ENCODE measurements around the gene PITX2.

Gene PITX2

DNA sequence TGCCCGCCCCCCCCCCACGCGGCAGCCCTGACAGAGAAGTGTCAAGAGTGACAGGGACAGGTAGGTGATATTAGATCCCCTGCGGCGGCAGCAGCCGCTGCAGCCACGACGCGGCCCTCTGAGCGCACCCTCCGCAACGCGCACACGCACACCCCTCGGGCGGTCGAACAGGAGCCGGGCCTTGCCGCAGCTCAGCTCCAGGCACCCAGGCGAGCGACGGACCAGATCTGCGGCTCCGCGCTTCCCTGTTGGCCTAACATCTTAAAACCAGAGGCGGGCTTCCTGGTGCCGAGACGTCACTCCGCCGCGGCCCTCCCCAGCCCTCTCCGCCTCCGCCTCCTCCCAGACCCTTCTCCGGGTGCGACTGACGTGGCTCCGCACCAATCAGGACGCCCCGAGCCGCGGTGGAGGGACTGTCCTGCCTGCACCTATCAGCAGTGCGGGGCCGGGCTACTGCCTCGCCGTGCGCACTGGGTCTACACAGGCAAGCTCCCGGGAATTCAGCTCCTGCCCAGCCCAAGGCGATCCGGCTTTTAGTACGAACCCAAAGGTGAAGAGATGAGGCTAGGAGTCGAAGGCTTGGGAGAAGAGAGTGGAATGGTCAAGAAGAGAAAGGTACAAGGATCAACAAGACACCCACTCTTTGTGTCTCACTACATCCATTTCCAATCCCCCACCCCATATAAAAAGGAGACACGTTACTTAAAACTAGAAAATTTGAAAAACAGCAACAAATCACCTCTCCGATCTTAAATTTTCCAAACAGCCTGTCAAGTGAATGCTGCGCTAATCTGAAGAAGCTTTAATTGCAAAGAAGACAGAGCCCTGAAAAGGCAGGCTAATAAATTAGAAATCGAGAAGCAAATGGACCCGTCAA lies at the start of gene PITX2:
Gene PITX2, minus strand, starts transcription at position 237 of the 877 bp plus-strand sequence. CDS start 617 bp downstream, outside the sequence.
- DNase-seq (ENCODE audit: low read depth), result peak; percentile 82

DNA sequence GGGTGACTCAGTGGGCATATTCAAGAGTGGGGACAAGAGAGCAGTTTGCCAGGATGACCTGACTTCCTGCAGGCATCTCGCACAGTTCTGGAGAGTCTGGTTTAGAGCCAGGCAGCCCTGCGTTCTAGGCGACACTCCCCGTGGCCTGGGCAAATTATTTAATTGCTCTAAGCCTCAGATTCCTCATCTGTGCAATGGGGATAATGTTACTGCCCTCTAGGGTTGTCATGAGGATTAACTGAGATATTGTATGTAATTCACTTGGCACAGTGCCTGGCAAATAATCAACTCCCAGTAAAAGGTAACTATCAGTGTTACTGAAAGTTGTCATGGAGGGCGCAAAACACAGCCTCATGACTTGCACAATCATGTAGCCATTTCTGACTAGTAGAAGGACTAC lies 48.8 kb upstream of the PITX2 start:
- no peak for DNase-seq (ENCODE audit: low read depth)

DNA sequence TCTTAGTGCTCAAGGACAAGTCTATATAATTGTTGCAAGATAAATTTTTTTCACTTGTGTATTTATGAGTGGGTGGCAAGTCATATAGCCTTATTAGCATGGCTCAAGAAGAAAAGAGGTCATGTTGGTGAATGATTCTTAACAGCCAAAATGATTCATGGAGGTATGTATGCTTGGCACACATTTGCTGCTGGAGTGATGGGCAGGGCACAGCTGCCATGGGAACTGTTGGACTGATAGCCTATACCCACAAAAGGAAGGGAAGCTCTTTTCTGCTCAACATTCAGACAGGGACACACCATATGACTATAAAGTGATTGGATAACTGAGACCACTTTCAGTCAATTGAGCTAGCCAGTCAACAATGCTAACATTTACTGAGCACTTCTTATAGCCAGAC lies 46.8 kb upstream of the PITX2 start:
- DNase-seq (ENCODE audit: low read depth), result no peak

DNA sequence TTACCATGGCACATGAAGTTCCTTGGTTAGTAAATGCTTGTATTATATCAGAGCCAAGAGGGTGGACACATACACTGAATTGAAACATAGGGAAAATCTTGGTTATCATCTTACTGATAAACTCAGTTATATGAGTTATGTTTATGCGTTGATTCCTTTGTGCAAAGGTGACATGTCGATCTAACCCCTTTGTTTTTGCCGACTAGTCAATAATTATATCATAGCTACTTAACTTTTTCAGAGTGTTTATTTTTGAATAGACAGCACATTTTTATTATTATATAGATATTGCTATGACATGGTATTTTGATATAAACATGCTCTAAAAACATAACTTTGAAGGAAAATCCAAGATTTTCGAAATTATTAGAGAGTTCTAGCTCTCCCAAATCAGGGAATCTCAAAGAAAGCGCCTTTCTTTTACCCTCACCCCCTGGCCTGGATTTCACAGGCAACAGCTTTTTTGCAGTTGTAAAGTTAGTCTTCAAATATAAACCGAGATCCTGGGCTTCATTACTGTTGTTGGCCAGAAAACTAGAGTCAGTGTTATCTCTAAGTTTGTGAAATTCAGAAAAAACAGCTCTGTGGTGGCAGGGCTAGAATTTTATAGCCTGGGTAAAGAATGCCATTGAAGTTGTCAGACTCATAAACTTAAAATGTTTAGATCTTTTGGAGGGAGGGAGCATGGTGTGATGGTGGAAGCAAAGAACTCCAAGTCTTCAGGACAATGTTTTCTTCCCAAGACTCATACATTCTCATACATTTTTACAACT lies 45.8 kb upstream of the PITX2 start:
- no peak for DNase-seq (ENCODE audit: low read depth)

DNA sequence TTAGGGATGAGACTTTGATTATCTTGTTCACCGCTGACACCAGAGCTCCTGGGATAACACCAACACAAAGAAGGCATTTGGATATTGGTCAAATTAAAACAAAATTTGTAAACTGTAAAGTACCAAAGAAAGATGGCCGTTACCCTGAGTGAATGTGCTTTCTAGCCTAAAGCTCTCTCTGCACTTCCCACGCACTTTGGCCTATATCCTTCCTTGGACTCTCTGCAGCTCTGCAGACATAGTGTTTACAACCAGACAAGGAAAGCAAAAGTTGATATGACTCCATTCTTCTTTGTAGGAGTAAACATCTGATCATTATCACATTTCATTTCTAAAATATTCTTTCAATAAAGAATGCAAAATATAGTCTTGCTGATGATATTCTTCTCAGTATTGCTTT lies 44.8 kb upstream of the PITX2 start:
- DNase-seq (ENCODE audit: low read depth), result no peak

DNA sequence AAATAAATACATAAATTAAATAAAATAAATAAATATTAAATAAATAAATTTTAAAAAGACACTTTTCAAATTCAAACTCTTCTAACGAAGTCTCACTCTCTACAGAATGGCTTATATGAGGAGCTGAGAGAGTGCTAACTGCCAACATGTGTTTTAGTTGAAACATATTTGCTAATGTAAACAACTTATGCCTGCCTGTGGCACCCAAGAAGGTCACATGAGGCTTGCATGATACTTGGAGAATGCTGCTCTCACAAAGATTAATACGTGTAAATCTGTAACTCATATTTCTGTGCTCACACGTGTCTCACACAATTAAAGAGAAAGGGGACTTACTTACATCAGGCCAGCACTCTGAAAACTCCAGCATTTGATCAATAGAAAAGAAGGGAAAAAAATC lies 43.2 kb upstream of the PITX2 start:
- no peak for DNase-seq (ENCODE audit: low read depth)

DNA sequence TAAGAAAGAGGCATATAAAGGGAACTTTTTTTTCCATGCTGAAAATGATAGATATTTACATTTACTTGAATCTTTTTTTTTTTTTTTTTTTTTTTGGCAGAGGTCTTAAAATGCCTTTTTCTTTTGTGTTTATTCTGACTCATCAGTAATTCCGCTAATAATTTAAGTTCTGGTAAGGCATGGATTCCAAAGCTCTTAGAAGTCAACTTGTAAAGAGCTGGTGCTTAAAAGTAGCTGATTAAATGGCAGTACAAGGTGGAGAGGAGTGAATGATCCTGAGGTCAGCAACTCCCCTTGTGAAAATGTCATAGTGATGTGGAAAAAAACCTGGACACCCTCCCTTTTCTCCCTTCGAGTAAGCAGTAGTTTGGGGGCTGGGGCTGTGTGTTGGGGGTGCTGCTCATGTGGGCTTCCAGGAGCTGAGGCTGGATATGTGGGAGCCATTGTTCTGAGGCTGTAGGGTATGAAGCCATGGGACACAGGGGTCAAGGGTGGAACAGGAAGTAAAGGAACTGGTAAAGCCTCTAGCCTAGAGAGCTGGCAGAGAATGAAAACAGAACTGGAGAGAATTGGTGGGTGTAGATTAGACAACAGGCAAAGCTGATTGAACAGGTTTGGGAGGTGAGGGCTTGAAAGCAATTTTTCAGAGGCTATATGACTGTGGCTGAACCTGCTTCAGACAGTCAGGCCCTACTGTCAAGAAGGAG lies 41.0 kb upstream of the PITX2 start:
- peak; percentile 34 for DNase-seq (ENCODE audit: low read depth)

DNA sequence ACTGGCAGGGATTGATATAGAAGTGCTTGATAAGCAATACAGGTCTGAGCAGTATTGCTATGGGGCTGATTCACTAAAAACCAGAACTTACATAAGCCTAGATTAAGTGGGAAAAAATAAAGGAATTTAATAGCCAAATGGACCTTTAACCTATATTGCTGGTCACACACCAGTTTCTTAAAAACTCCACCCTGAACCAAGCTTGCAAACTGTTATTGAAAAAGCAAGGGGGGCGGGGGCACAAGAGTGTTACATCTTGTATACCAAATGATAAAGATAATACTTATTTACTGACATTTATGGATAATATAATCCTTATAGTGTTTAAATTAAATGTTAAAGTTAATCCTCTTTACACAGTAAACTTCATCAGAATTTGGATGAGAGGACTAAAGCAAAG lies 40.3 kb upstream of the PITX2 start:
- no peak for DNase-seq (ENCODE audit: low read depth)

DNA sequence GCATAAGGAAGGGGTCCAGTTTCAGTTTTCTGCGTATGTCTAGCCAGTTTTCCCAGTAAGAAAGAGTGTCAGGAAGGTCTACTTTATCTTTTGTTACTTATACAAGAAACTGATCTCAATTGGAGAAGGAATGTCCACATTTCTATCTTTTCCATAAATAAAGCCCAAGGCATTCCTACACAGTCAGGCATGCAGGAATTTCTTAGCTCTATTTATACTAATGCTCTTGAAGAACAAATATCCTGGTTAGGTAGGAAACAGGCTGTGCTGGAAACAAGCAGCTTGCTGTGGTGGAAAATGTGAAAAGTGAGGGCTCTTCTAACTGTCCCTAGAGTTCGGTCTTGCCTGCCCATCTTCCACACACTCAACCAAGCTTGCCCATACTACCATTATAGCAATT lies 37.9 kb upstream of the PITX2 start:
- no peak for DNase-seq (ENCODE audit: low read depth)

DNA sequence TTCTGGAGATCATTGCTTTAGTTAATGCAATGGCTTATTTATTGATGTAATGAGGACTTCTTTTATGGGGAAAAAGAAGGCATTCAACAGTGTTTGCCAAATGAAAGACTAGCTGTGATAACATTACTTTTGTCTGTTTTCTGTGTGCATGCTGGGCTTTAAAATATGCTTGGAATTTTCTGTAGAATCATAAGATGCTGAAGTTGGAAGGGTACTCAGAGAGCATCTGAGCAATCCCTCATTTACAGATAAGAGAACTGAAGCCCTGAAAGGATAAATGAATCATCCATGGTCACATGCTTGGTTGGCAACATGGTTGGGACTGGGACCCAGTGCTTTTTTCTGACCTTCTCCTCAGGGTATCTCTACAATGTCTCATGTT lies 31.4 kb upstream of the PITX2 start:
- no peak for DNase-seq (ENCODE audit: low read depth)

DNA sequence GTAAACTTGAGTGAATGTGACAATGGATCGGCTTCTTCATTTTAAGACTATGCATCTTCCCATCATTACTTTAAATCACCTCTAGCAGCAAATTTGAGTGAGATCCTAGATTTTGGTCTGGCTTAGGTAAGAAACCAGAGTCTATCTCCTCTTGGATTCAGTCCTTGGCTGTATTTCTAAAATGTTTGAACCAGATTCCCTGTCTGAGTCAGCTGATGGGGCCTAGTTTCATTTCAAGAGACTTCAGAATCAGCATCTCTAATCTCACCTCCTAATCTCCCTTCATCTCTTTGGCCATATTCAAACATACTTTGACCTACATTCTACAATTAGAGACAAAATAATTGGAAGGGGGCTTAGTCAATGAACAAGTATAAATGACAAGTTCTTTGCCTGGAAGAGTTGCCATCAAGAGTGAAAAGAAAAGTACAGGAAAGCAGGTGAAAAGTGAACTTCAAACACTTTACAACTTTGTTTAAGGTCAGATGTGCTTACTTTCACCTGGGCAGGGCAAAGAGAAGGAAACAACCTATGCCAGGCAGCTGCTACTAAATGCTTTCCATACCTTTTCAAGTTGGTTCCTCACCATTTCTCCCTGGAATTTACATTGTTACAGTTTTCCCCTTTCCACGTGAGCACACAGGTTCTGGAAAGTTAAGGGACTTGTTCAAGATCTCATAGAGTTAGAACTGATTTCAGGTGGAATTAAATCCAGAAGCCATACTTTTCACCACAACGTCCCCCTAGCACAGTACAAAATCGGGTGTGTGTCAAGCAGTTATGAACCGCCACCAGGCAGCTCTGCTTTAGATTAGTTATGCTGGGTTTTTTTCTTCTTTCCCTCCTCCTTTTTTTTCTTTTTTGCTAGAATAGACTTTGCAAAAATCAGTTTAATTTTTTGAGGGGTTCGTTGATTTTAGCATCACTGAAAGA lies 30.7 kb upstream of the PITX2 start:
- no peak for DNase-seq (ENCODE audit: low read depth)

DNA sequence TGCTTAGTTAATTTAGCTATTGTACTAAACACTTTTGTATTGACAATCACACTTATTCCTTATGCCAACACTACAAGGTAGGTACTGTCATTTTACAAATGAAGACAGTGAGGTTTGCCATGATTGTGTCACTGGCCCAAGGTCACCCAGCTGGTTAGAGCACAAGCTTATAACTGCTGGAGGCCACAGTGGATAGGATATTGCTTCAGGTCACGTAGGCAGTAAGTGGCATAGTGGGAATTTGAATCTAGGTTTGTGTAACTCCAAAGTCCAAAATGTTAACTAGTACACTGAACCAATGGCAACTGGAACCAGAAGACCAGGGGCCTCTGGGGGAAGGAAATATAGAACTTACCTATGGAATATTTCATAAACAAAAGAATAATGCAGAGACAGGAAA lies 21.1 kb upstream of the PITX2 start:
- DNase-seq (ENCODE audit: low read depth), result no peak

DNA sequence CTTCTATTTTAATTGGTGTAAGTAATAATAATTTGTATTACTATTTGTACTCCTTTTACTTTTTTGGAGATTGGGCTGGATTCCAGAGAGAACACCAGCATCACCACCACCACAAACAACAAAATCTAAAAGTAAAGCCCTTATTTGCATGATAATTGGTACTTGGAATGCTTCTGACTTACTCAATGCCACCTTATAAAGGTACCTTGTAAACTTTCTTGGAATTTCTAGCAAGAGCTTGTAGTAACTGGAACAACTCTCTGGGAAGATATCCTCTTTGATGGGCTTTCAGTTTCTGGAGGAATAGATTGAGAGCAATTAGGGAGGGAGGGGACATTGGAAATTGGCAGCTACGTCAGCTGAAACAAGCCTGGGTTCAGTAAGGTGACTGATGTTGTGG lies 20.2 kb upstream of the PITX2 start:
- no peak for DNase-seq (ENCODE audit: low read depth)

DNA sequence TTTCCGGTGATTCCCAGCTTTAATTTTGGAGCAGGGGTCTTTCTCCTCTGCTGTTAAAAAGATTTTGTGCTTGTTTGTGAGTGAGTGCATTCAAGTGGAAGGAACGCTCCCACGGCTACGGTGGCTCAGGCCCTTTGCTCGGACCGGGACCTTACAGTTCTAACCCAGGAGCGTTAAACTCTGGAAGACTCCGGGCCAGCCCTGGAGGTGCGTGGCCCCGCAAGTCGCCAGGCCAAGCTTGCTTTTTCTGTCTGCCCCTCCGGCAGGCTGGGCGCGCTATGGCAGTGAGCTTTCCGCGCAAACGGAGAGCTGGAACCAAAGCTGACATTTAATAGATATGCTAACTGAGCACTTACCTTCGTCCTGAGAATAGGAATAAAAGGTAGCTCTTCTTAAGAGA lies 18.3 kb upstream of the PITX2 start:
- no peak for DNase-seq (ENCODE audit: low read depth)

DNA sequence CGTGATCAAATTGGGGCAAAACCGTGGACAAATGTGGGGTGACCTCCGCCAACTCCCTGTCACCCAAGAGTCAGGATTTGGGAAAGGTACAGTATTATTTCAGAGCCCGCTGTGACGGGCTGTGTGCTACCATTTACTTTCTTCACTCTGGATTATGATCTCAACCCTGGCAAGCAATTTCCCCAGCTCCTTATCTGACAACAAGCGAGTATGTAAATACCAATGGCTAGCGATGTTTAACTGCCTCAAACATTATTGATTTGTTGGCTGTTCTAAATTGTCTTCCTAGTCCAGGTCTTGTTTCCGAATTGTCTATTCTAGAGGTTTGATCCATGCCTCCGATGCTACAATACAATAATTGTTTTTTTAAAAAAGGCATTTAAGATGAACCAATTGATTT lies 17.7 kb upstream of the PITX2 start:
- DNase-seq (ENCODE audit: low read depth), result no peak

DNA sequence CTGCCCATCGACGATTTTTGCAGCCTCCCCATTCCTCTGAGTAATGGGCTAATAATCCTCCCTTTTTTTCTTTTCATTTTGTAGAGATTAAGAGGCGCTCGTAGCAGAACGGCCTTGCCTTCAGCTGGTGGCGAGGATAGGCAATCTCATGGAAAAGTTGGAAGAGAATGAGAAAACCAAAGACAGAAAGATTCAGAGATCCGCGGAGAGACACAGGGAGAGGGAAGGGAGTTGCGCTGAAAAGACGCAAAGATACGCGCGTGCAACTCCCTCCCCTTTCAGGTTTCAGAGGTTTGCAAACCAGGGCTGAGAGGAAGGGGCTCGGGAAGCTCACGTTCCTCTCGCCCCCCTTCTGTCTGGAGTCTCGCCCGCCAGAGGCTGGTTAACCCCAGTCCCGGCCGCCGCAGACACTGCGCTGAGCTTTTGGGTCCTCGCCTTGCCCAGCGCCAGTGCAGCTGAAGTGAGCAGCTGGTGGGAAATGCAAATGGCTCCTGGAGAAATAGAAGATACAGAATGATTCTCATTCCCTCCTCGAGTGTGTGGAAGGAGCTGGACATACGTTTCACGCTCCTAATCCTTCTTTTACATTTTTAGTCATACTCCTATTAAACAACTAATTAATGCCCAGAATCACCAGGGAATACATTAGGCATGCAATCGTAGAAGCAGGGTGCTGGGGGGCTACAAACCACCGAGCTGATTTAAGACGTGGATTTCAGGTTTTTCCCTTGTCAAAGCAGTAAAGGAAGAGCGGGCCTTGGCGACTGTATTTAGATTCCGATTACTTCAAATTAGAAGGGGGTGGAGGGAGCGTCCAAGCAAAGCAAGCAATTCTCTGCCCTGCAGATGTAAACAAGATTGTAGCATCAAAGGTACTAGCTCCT lies 16.6 kb upstream of the PITX2 start:
- no peak for DNase-seq (ENCODE audit: low read depth)

DNA sequence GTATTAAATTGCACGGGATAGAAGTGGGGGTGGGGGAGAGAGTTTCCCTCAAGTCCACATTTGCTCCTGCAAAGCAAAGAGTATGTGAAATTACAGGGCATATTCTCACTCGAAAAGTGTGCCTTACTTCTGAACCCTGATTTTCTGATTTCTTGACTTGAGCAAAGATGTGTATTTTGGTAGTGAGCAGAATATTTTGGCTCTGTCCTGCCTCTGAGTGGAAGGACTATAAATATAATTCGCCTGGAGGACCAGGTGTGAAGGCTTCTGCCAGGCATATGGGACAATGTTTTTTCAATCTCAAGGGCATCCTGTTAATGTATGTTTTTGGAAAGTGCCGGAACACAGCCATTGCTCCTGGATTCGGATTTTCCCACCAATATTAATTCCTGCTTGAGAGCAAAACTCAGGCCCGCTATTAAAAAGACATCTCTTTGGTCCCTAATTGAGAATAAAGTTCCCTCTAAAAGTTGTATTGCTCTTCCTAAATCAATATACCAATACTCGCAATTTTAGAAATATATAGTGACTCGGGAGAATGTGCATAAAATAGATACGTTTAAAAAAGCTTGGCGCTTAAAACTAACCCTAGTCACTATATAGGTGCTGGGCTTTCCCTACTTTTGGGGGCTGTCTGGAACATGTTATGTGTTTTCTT lies 15.3 kb upstream of the PITX2 start:
- no peak for DNase-seq (ENCODE audit: low read depth)

DNA sequence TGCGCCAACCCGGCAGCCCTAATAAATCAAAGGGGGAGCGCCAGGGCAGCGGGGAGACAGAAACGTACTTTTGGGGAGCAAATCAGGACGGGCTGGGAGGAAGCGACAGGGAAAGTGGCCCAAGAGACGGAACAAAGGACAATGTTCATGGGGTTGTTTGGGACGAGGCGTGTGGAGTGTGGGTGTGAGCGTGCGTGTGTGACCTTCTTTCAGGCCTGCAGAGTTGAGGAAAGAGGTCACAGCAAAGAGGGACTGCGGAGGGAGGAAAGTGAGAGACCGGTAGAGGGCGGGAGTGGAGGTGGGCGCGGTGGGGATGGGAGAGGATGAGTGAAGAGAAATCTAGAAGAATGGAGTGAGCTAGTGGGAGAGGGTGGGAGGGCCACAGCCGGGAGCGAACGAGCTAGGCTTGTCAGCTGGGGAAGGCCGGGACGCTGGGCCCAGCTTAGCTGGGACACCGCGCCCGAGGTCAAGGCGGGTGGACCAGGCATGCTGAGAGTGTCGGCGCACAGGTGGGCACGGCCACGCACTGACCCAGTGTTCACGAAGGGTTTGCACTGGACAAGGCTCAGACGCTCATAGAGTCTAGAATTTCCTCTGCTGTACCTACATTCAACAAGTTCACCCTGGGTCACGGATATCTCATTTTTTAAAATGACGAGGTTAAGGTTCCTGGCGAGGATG lies 14.7 kb upstream of the PITX2 start:
- DNase-seq (ENCODE audit: low read depth), result no peak

DNA sequence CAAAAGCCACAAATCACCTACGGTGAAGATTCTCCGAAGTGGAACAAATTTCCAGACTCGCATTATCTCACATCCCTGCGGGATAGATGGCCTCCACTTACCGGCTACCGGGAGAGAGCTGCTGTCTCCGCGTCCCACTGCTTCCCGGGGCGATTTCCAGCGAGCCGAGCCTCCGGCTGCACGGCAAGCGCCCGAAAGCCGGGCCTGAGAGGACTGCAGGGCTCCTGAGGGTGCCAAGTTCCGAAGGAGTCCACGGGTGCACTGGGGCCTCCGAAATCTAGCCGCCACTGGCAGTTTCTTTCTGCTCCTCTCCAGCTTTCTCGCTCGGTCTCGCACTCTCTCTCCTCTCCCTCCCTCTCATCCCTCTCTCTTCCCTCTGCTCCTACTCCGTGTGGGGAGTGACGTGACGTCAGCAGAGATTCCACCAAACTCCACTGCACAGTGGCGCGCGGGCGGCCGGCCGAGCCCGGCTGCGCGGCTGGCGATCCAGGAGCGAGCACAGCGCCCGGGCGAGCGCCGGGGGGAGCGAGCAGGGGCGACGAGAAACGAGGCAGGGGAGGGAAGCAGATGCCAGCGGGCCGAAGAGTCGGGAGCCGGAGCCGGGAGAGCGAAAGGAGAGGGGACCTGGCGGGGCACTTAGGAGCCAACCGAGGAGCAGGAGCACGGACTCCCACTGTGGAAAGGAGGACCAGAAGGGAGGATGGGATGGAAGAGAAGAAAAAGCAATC lies 14.0 kb upstream of the PITX2 start:
- peak; percentile 64 for DNase-seq (ENCODE audit: low read depth)
